Inflammatory macrophage treated with lipopolysaccharide for 1 hour (primary cell): ENCODE data around the gene SCARF1.
A peak's percentile ranks its signal among the peaks of the same experiment; 100 is the strongest.

ENCODE experiments used
- DNase-seq, 2 donors: peaks; one replicate each; pipeline ENCODE4 v3.0.0-alpha.2; 2020 to 2022

SCARF1 gene

GRCh38 chr17:1592751-1593629 lies 52.5 kb downstream of the SCARF1 start:
- no peak for DNase-seq

GRCh38 chr17:1591474-1592090 lies 54.0 kb downstream of the SCARF1 start:
- no peak for DNase-seq

GRCh38 chr17:1590747-1591473 lies 54.6 kb downstream of the SCARF1 start:
- no peak for DNase-seq

DNA sequence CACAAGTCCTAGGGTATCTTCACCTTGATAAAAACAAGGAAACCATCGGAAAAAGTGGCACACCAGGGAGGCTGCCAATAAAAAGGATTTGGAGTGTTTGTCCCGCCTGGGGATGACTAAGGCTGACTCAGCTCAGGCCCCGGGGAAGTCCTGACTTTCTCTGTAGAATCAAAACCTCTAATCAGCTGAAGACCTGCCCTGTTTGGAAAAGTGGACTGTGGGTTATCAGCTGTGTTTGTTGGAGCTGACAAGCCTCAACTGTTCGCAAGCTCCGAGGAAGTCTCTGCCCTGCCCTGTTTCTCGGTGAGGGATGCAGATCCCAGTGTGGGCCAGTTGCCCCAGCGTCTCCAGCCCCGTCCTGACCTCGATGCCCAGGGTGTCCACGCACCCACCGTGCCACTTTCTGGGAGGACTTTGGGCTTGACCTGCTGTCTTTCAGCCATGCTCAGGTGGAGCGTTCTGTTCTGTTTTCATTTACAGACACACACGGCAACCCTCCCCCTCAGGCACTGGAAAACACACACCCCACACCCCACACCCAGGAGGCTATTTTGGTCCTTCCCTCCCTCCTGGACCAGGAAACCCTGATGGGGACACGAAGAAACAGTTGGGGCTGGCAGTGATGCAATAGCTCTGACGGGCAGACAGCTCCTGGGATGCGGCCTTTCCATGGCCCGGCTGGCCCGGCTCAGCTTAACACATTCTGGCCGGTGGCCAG lies 55.3 kb downstream of the SCARF1 start:
- DNase-seq, result peak; percentile 90 to 91

- peak; percentile 72 to 75 for DNase-seq
Measured at GRCh38 chr17:1588821-1589585, 56.5 kb downstream of the SCARF1 start.

GRCh38 chr17:1584167-1584566 lies 61.4 kb downstream of the SCARF1 start:
- DNase-seq, result no peak
